Sigmoid colon (tissue), 4 donors: ENCODE data around the gene PRKG1.

ENCODE experiments used
- EP300 ChIP-seq, 4 donors: sonication (generic); formaldehyde crosslinking; IDR thresholded peaks; one replicate each; pipeline ENCODE4 v1.6.1; 2017; ENCODE audit warnings: antibody characterized with exemption in 4 of 4
- POLR2A ChIP-seq, 2 donors: fragments of 450-650 bp; IDR thresholded peaks; one replicate each; pipeline ENCODE4 v1.6.1; 2016; ENCODE audit warnings: antibody characterized with exemption in 2 of 2, mild to moderate bottlenecking in 2 of 2, moderate library complexity in 2 of 2
- TF ChIP-seq, protein P1 (sequence below), 4 experiments: fragments of 450-650 bp in 3 of 4; fragments of 200-600 bp in 1 of 4; IDR thresholded peaks; one replicate each; pipeline ENCODE4 v1.5.1; 2016 to 2019; ENCODE audit warnings: antibody characterized with exemption in 4 of 4, mild to moderate bottlenecking in 3 of 4, moderate library complexity in 2 of 4

- TF ChIP-seq, protein P1, sequence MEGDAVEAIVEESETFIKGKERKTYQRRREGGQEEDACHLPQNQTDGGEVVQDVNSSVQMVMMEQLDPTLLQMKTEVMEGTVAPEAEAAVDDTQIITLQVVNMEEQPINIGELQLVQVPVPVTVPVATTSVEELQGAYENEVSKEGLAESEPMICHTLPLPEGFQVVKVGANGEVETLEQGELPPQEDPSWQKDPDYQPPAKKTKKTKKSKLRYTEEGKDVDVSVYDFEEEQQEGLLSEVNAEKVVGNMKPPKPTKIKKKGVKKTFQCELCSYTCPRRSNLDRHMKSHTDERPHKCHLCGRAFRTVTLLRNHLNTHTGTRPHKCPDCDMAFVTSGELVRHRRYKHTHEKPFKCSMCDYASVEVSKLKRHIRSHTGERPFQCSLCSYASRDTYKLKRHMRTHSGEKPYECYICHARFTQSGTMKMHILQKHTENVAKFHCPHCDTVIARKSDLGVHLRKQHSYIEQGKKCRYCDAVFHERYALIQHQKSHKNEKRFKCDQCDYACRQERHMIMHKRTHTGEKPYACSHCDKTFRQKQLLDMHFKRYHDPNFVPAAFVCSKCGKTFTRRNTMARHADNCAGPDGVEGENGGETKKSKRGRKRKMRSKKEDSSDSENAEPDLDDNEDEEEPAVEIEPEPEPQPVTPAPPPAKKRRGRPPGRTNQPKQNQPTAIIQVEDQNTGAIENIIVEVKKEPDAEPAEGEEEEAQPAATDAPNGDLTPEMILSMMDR (IDR thresholded peaks at IDR 0.05): no peak
- TF ChIP-seq POLR2A (IDR thresholded peaks at IDR 0.05): no peak
- no peak for TF ChIP-seq EP300 (IDR thresholded peaks at IDR 0.05)
These were observed 1138.5 kb downstream of the PRKG1 start for GRCh38 chr10:52212802-52213201.
